ENCODE data around the gene GPSM1.

GPSM1 gene

DNA sequence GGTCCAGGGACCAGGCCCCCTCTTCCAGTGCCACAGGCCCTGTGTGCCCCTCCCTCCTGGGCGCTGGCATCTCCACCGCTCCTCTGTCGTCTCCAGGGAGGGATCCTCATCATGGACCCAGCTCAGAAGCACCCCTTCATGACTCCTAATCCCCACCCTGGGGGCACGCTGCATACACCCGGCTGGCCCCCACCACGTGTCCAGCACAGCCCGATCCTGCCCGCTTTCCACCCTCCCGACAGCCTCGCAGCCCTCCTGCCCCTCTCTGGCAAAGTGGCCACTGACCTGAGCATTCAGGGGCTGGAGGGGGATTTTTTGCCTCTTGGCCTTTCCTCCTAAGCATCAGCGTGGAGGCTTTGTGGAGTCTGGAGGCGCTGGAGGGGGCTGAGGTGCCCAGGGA is 24.8 kb upstream of the GPSM1 start:
- H3K27ac ChIP-seq, result no peak overlapping the region

DNA sequence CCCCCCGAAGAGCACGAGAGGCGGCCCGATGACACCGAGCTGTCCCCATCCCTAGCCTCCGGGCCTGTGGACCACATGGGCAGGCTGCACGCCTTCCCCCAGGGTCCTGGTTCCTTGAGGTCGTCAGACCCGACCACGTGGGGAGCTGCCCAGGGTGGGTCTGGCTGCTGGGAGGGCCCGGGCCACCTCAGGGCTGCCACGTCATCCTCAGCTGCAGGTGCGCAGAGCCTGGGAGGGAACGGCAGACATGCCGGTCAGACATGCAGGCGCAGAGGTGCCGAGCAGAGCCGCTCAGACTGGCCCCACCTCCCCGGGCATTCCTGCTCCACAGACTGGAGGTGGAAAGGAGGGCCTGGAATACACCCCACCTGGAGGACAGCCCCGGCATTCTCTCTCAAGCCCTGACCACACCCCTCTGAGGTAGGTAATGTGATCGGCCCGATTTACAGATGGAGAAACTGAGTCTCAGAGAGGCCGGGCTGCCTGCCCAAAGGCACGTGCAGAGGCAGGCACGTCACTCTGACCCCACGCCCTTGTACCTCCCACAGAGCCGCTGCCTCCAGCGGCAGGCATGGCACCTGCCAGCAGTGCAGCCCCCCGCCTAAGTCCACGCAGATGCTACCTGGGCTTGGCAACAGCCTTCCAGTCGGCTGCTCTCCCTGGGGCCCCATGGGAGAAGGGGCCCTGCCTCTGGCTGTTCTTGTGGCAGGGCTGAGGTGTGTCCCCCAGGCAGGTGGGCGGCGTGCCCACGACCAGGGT is 24.1 kb upstream of the GPSM1 start:
- TF ChIP-seq, protein P1, sequence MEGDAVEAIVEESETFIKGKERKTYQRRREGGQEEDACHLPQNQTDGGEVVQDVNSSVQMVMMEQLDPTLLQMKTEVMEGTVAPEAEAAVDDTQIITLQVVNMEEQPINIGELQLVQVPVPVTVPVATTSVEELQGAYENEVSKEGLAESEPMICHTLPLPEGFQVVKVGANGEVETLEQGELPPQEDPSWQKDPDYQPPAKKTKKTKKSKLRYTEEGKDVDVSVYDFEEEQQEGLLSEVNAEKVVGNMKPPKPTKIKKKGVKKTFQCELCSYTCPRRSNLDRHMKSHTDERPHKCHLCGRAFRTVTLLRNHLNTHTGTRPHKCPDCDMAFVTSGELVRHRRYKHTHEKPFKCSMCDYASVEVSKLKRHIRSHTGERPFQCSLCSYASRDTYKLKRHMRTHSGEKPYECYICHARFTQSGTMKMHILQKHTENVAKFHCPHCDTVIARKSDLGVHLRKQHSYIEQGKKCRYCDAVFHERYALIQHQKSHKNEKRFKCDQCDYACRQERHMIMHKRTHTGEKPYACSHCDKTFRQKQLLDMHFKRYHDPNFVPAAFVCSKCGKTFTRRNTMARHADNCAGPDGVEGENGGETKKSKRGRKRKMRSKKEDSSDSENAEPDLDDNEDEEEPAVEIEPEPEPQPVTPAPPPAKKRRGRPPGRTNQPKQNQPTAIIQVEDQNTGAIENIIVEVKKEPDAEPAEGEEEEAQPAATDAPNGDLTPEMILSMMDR (IDR thresholded peaks at IDR 0.05), result no peak
- no peak for TF ChIP-seq ZFX (IDR thresholded peaks at IDR 0.05; ENCODE audit: borderline replicate concordance)
- no peak overlapping the region for H3K27ac ChIP-seq

More for the DNA sequence above, 24.8 kb upstream of the GPSM1 start:
- TF ChIP-seq ZFX (IDR thresholded peaks at IDR 0.05; ENCODE audit: borderline replicate concordance), result no peak
- TF ChIP-seq, protein P1 (IDR thresholded peaks at IDR 0.05), result no peak

DNA sequence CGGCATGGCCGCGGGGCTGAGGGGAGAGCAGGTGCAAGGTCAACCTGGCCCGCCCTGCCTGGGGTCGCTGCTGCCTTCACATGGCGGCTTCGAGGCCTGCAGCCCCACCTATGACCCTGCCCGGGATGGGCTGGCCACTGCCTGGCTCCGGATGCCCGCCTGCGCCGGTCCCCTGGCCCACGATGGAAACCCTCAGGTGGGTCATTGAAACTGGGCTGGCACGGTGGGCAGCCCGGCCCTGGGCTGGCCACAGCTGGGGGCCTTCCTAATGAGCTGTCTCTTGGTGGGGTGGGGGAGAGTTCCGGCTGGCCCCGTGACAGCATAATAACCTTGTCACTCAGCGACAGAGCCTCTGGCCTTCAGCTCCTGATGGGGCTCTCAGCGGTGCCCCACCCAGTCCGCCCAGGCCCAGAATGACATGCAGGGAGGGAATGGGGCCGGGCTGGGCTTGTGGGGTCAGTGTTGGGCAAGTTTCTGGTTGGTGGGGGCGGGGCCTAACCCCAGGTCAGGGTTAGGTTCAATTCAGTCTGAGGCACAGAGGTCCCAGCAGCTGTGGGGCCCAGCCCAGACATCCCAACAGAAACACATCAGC is 23.4 kb upstream of the GPSM1 start, which contains the start of gene CCDC187:
CCDC187 (minus strand) TSS at position 270 of the 592 bp plus-strand sequence; CDS start at position 6, 264 bp downstream.
- H3K27ac ChIP-seq, result no peak within 1 kb of the TSS
- TF ChIP-seq, protein P1 (IDR thresholded peaks at IDR 0.05), result no peak
- no peak for TF ChIP-seq ZFX (IDR thresholded peaks at IDR 0.05; ENCODE audit: borderline replicate concordance)

DNA sequence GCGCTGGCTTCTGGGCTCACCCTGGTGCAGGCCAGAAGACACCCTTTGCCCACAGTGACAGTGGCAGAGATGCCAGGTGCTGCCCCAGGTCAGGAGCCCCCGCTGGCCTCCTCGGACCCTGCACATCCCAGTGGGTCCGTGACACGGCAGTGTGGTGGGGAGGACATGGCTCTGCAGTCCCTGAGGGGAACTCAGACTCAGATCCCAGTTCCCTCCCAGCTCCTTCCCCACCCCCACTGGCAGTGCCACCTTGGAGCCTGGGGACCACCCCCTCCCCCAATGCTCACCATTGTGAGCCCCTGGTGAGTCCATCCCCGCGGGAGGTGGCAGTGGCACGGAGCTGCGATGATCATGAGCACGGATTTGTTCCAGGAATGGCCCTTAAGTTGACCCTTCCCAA is 22.9 kb upstream of the GPSM1 start:
- TF ChIP-seq, protein P1 (IDR thresholded peaks at IDR 0.05), result no peak
- TF ChIP-seq ZFX (IDR thresholded peaks at IDR 0.05; ENCODE audit: borderline replicate concordance), result no peak
- no peak overlapping the region for H3K27ac ChIP-seq

DNA sequence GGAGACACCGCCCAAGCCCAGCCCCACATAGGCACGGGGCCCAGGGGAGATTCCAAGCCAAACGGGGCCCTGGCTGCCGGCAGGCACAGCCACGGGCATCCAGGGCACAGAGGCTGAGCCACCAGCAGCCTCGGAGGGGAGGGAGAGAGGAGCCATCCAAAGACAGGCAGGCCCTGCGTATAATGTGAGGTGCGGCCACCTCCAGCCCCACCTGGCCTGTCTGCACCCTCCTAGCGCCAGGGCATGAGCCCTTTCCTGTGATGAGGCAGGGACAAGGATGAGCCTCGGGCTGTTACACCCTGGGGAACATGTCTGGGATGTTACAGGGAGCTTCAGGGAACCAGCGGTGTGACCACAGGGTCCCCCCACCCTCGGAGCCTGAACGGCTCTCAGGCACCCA is 22.4 kb upstream of the GPSM1 start:
- TF ChIP-seq ZFX (IDR thresholded peaks at IDR 0.05; ENCODE audit: borderline replicate concordance), result no peak
- TF ChIP-seq, protein P1 (IDR thresholded peaks at IDR 0.05), result no peak
- H3K27ac ChIP-seq, result no peak overlapping the region

DNA sequence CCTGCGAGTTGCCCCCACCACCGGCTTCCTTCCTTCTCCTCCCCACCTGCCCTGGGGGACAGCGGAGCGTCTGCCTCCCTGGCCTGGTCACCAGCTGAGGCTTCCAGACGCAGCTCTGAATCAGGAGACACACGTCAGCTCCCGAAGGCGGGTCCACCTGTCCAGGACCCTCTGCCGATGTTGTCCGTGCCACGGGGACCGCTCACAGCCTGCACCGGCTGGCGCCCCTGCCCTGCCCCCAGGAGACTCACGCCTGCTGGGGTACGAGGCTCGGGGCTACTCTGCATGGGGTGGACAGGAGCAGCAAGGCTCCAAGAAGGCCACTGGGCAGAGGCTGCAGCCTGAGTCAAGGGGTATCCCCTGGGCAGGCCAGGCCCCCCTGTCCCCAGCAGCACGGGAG is 21.5 kb upstream of the GPSM1 start:
- TF ChIP-seq, protein P1 (IDR thresholded peaks at IDR 0.05), result no peak
- no peak for TF ChIP-seq ZFX (IDR thresholded peaks at IDR 0.05; ENCODE audit: borderline replicate concordance)
- H3K27ac ChIP-seq, result no peak overlapping the region

All from 22Rv1 (cell line).